ENCODE results near the gene IL33. TPM values are rescaled to one million over a fixed set of nuclear protein-coding genes. Genes with fewer than 3 reads are reported as not detected.

IL33 gene
- total RNA-seq, 8 experiments from 2014 or later = 0.19 to 2.3 (median 0.64) TPM; not detected in 5

DNA sequence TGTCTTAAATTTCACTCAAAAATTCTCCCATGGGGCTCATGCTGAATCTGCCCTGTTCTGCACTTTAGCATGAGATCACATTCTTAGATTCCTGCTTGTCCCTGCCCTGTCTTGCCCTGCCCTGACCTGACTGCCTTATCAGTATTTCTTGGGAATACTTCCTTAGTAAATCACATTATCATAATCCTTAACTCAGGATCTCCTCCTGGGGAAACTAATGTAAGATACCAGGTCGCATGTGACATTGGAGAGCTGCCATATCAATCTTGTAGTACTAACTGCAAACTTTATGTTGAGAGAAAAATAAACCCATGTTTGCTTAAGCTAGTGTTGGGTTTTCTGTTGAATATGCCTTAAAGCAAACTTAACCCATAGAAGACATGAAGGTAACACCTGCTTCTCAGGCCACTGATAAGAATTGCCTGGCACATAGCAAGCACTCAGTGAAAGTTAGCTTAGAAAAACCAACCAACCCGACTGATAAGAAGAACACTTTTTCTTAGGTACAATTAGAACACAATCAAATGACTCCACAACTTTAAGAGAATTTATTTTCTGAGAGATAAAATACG lies 53.3 kb downstream of the IL33 start:
- no peak for ATAC-seq (replicated peaks in 6 of 8)
- 0 to 80% (median 51%) methylated on average over 1 to 3 of the region's 3 CpGs for WGBS, 10 experiments
- H3K27ac ChIP-seq = no peak overlapping the region
- H3K4me1 ChIP-seq (replicated peaks in 1 of 2) = no peaks in the 10 kb centered on the region
- no peak overlapping the region for H3K4me3 ChIP-seq
- in situ Hi-C loops (cut with MboI; ENCODE audit: low pct_unique_long_range_greater_than_20kb in 2 of 9, low sequenced_read_pairs in 9 of 9, unreplicated experiment in 9 of 9) = no loop called here

DNA sequence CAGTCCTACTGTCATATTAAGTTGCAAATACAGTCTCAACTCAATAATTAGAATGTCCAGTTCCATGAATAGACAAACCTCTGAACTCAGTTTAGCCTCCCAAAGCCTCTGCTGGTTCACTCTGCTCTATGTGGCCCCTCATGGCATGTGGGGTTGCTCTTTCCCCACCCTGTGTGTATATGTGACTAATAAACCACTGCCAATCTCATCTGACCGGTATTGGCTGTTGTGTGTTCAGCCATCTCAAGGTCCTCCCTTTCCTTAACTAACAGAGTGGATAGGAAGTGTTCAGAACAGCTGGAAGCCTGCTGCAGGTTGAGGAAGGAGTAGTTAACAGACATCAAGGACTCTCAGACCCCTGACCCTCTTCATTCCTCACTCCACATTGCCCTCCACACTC lies 55.3 kb downstream of the IL33 start:
- no peaks in the 10 kb centered on the region for H3K4me1 ChIP-seq (replicated peaks in 1 of 2)
- WGBS, 10 experiments = 38 to 90% (median 65%) methylated on average over 1 of the region's 1 CpG; no CpG with 5 or more reads in 6 of the 10 experiments
- H3K27ac ChIP-seq = no peak overlapping the region
- no peak overlapping the region for H3K4me3 ChIP-seq
- in situ Hi-C loops (cut with MboI; ENCODE audit: low pct_unique_long_range_greater_than_20kb in 2 of 9, low sequenced_read_pairs in 9 of 9, unreplicated experiment in 9 of 9) = no loop called here
- ATAC-seq (replicated peaks in 6 of 8) = no peak

DNA sequence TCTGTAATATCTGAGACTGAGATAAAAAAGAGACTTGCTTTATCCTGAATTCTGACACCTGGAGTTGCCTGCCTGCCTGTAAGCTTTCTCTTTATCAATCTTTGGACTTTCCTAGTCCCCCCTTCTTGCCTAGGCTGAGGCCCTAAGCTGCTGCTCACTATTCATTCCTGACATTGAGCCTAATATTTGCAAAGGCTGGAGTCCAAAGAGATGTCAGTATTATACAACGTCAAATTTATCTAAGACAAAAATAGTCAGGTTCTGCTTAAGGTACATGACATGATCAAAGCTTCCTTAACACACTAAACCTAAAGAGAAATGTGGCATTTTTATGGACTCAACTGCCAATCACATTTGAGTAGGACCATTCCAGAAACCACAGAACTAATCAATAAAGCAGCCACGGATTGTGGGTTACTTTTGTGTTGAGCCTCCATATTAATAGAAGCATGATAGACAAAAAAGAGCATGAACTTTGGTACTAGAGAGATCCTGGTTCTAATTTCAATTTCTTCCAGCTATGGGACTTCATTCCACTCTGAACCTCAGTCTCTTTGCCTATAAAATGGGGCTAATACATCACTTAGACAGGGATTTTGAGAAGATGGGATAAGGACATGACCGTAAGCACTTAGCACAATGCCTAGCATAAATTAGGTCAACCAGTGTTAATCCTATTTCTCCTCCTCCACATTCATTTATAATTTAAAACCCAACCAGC lies 56.1 kb downstream of the IL33 start:
- no peaks in the 10 kb centered on the region for H3K4me1 ChIP-seq (replicated peaks in 1 of 2)
- ATAC-seq (replicated peaks in 6 of 8) = no peak
- no peak overlapping the region for H3K4me3 ChIP-seq
- WGBS, 10 experiments = 0 to 100% (median 78%) methylated on average over 1 to 3 of the region's 3 CpGs; no CpG with 5 or more reads in 2 of the 10 experiments
- H3K27ac ChIP-seq = no peak overlapping the region
- in situ Hi-C loops (cut with MboI; ENCODE audit: low pct_unique_long_range_greater_than_20kb in 2 of 9, low sequenced_read_pairs in 9 of 9, unreplicated experiment in 9 of 9) = no loop called here

DNA sequence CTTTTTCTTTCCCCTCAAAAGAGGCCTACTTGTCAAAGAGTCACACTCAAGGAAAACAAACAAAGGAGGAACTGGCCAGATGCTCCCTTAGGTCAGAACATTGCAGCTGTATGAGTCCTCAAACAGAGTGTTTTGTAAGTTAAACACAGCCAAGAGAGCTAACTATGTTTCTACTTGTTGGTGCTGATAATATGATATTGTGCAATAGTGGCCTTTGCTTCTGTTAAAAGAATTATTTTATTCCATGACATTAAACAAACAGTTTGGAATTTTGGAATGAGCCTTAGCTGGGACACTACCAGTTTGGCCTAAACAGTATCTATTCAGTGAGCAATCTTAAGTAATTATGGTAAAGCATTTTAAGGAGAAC lies 56.6 kb downstream of the IL33 start:
- in situ Hi-C loops (cut with MboI; ENCODE audit: low pct_unique_long_range_greater_than_20kb in 2 of 9, low sequenced_read_pairs in 9 of 9, unreplicated experiment in 9 of 9) = no loop called here
- no peak for ATAC-seq (replicated peaks in 6 of 8)
- H3K4me1 ChIP-seq (replicated peaks in 1 of 2) = no peaks in the 10 kb centered on the region
- no peak overlapping the region for H3K27ac ChIP-seq
- no peak overlapping the region for H3K4me3 ChIP-seq

DNA sequence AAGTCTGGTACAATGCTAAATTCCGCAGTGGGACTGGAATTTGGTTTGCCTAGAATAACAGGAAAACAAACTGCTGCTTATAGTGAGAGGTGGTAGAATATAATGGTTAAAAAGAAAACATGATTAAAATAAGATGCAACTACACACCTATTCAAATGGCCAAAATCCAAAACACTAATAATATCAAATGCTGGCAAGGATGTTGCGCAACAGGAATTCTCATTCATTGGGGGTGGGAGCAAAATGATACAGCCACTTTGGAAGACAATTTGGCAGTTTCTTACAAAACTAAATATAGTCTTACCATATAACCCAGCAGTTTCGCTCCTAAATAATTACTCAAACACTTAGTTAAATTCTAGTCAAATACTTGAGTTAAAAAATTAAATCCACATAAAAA lies 61.8 kb downstream of the IL33 start:
- ATAC-seq (replicated peaks in 6 of 8) = no peak
- in situ Hi-C loops (cut with MboI; ENCODE audit: low pct_unique_long_range_greater_than_20kb in 2 of 9, low sequenced_read_pairs in 9 of 9, unreplicated experiment in 9 of 9) = no loop called here
- Histone ChIP-seq H3K27ac (no peak overlapping the region), H3K4me1 (replicated peaks in 1 of 2) (no peaks in the 10 kb centered on the region), H3K4me3 (no peak overlapping the region)
- 0 to 100% (median 65%) methylated on average over 1 to 3 of the region's 3 CpGs for WGBS, 10 experiments

DNA sequence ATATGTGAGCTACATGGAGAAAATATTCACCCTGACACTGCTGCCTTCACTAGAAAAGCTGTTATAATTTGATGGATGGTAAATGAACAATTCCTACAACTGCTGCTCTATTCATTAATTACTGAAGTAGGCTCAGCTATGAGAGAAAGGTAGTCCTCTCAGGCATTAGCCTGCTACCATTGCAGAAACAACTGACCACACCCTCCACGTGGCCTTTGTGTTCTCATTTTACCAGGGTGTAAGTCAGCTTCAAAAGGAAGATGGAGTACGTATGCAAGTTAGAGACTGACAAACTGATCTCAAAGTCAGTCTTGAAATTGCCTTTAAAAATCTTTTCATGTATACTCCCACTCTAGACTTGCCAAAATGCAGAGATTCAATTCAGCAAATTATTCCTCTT lies 86.3 kb downstream of the IL33 start:
- peak in 2 of 8 experiments; percentile 25 to 51 for ATAC-seq (replicated peaks in 6 of 8)
- no peak overlapping the region for H3K27ac ChIP-seq
- H3K4me3 ChIP-seq = no peak overlapping the region
- no peaks in the 10 kb centered on the region for H3K4me1 ChIP-seq (replicated peaks in 1 of 2)
- in situ Hi-C loops (cut with MboI; ENCODE audit: low pct_unique_long_range_greater_than_20kb in 2 of 9, low sequenced_read_pairs in 9 of 9, unreplicated experiment in 9 of 9) = loop anchor here in 5 of 9 experiments (10.0 to 25.0 kb wide), 3 partner anchors 107 to 415 kb away; partner anchors contain the start of gene MLANA (in 5 of the 5)
- 0 to 60% (median 18%) methylated on average over 1 to 2 of the region's 2 CpGs; no CpG with 5 or more reads in 2 of the 10 experiments for WGBS, 10 experiments

DNA sequence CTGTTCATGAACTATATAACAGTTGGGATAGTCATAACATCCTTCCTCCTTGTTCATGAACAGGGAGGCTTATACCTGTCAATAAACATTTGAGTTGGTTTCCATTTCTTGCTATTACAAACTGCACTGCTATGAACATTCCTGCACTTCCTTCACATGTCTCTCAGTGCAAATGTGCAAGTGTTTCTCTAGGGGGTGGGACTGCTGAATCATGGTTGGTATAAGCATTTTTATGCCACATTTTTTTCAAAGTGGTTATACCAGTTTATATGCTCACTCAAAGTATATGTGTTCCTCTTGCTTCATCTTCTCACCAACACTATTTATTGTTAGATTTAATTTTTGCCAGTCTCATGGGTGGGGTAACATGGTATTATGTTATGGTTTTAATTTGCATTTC lies 86.8 kb downstream of the IL33 start:
- peak in 2 of 8 experiments; percentile 42 to 56 for ATAC-seq (replicated peaks in 6 of 8)
- no peak overlapping the region for H3K27ac ChIP-seq
- in situ Hi-C loops (cut with MboI; ENCODE audit: low pct_unique_long_range_greater_than_20kb in 2 of 9, low sequenced_read_pairs in 9 of 9, unreplicated experiment in 9 of 9) = loop anchor here in 5 of 9 experiments (10.0 to 25.0 kb wide), 3 partner anchors 108 to 415 kb away; partner anchors contain the start of gene MLANA (in 5 of the 5)
- H3K4me1 ChIP-seq (replicated peaks in 1 of 2) = no peaks in the 10 kb centered on the region
- H3K4me3 ChIP-seq = no peak overlapping the region

DNA sequence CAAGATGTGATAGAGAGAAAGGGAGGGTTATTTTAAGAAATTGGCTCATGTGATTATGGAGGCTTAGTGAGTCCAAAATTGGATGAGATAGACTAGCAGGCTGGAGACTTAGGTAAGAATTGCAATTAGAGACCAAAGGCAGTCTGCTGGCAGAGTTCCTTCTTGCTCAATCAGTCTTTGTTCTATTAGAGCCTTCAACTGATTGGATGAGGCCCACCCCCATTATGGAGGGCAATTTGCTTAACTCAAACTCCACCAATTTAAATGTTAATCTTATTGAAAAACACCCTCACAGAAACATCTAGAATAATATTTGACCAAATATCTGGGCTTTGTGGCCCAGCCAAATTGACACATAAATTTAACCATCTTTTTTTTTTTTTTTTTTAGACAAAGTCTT lies 88.6 kb downstream of the IL33 start:
- in situ Hi-C loops (cut with MboI; ENCODE audit: low pct_unique_long_range_greater_than_20kb in 2 of 9, low sequenced_read_pairs in 9 of 9, unreplicated experiment in 9 of 9) = loop anchor here in 5 of 9 experiments (10.0 to 25.0 kb wide), 3 partner anchors 109 to 417 kb away; partner anchors contain the start of gene MLANA (in 5 of the 5)
- H3K4me1 ChIP-seq (replicated peaks in 1 of 2) = no peaks in the 10 kb centered on the region
- no peak for ATAC-seq (replicated peaks in 6 of 8)
- no peak overlapping the region for H3K4me3 ChIP-seq
- H3K27ac ChIP-seq = no peak overlapping the region

DNA sequence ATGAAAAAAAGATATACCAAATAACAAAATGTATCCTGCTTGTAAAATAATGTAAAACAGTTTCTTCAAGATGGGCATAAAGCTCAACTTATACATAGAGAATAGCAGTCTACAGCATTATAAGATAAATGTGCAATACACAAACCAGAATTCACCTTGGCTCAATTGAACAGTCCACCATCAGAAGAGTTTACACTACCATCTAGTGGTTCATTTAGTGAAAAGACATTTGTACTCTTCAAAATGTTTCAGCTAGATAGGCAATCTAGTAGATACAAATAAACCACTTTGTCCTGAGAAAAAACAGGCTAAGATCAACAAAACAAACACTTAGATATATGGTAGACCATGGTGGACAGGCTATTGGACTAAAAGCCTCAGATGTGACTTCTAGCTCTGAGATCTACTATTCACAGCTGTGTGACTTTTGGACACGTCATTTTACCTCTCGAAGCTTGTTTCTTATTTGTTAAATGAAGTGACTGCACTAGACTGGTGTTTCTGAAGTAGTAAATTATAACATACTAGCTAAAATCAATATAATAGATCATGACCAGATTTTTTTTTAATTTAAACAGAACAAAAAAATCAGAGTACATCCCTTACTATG lies 90.5 kb downstream of the IL33 start:
- peak in 5 of 8 experiments; percentile 35 to 70 (median 40) for ATAC-seq (replicated peaks in 6 of 8)
- 67 to 100% (median 100%) methylated on average over 1 to 2 of the region's 2 CpGs; no CpG with 5 or more reads in 5 of the 10 experiments for WGBS, 10 experiments
- no peak overlapping the region for H3K4me3 ChIP-seq
- H3K4me1 ChIP-seq (replicated peaks in 1 of 2) = no peaks in the 10 kb centered on the region
- in situ Hi-C loops (cut with MboI; ENCODE audit: low pct_unique_long_range_greater_than_20kb in 2 of 9, low sequenced_read_pairs in 9 of 9, unreplicated experiment in 9 of 9) = loop anchor here in 5 of 9 experiments (10.0 to 25.0 kb wide), 3 partner anchors 111 to 419 kb away; partner anchors contain the start of gene MLANA (in 5 of the 5)
- H3K27ac ChIP-seq = no peak overlapping the region

Other genes starting within 250 kb of the IL33 start
- 10 to 100 TPM; 21.8 to 43.9 (median 36.7) TPM for gene RANBP6, start 200.2 kb upstream of the IL33 start, total RNA-seq
- gene TPD52L3, start 112.6 kb downstream of the IL33 start, total RNA-seq = under 1 TPM in 2 of 8 experiments, not detected in 6; 0.17 to 0.52 TPM
- 10 to 100 TPM; 23.3 to 65.0 (median 34.4) TPM for gene UHRF2, start 197.4 kb downstream of the IL33 start, total RNA-seq